IMR-90 (cell line): ENCODE results near the gene TMC8. TPM values are rescaled to one million over a fixed set of nuclear protein-coding genes. Genes with fewer than 3 reads are reported as not detected.

Experiments used
- ATAC-seq: fragments of 200-7000 bp; cut with Tn5 transposase; 2 replicates; pipeline ENCODE4 v1.9.1; 2020; ENCODE audit warnings: low read depth, mild to moderate bottlenecking, moderate library complexity
- BruUV-seq: library from RNA; stranded (reverse); fragments of 400-500 nt; replicated peaks from 2 replicates; lab custom pipeline; 2021; lab: Mats Ljungman, UMichigan
- CTCF ChIA-PET: fragments of 300-600 bp; formaldehyde crosslinking; extraction: SDS; loops from one replicate; lab custom pipeline; 2021; ENCODE audit warnings: antibody characterized with exemption; lab: Yijun Ruan, JAX
- POLR2A ChIA-PET: fragments of 300-600 bp; sonication (Branson Sonifier 250); formaldehyde crosslinking; loops from one replicate; lab custom pipeline; 2022; ENCODE audit warnings: antibody characterized with exemption; ENCODE audit not compliant: unreplicated experiment; lab: Charles Lee
- DNase-seq: peaks from one replicate; pipeline ENCODE4 v3.0.0; 2013
- H2AFZ ChIP-seq: replicated peaks from 2 replicates; pipeline ENCODE3; 2013; ENCODE audit warnings: low read length, mild to moderate bottlenecking; ENCODE audit not compliant: poor library complexity
- H2AK5ac ChIP-seq: 2 replicates; pipeline ENCODE4 v1.6.1; 2013; ENCODE audit warnings: low read depth, low read length, inconsistent platforms
- H2AK9ac ChIP-seq: replicated peaks from 2 replicates; pipeline ENCODE3; 2013; ENCODE audit warnings: mild to moderate bottlenecking, low read depth, low read length, moderate library complexity; ENCODE audit not compliant: poor library complexity
- H2BK120ac ChIP-seq: 2 replicates; pipeline ENCODE4 v1.6.1; 2013; ENCODE audit warnings: low read depth, low read length, inconsistent platforms
- H2BK15ac ChIP-seq: 3 replicates; pipeline ENCODE4 v1.6.1; 2013; ENCODE audit warnings: low read depth, low read length, inconsistent platforms
- H2BK20ac ChIP-seq: 2 replicates; pipeline ENCODE4 v1.6.1; 2013; ENCODE audit warnings: low read depth, mild to moderate bottlenecking, inconsistent platforms, low read length, moderate library complexity
- H2BK5ac ChIP-seq: 2 replicates; pipeline ENCODE4 v1.6.1; 2013; ENCODE audit warnings: mild to moderate bottlenecking, low read depth, low read length, inconsistent platforms; ENCODE audit not compliant: poor library complexity, severe bottlenecking
- H3K14ac ChIP-seq: replicated peaks from 2 replicates; pipeline ENCODE4 v1.6.1; 2013; ENCODE audit warnings: low read depth, low read length, inconsistent platforms
- H3K18ac ChIP-seq: 2 replicates; pipeline ENCODE4 v1.6.1; 2013; ENCODE audit warnings: low read depth, low read length, control low read depth
- H3K23ac ChIP-seq: 2 replicates; pipeline ENCODE4 v1.6.1; 2013; ENCODE audit warnings: low read depth, low read length, inconsistent platforms
- H3K27ac ChIP-seq: 2 replicates; pipeline ENCODE4 v1.5.1; 2013; ENCODE audit warnings: mild to moderate bottlenecking, control low read depth, low read length; ENCODE audit not compliant: insufficient read depth
- H3K27me3 ChIP-seq: 2 replicates; pipeline ENCODE4 v1.6.1; 2013; ENCODE audit warnings: low read length; ENCODE audit not compliant: control insufficient read depth, insufficient read depth
- H3K36me3 ChIP-seq: 2 replicates; pipeline ENCODE4 v1.6.1; 2013; ENCODE audit warnings: low read length, mixed read lengths; ENCODE audit not compliant: control insufficient read depth, insufficient read depth
- H3K4ac ChIP-seq: 2 replicates; pipeline ENCODE4 v1.6.1; 2013; ENCODE audit warnings: low read depth, low read length, inconsistent platforms
- H3K4me1 ChIP-seq: 2 replicates; pipeline ENCODE4 v1.6.1; 2013; ENCODE audit warnings: low read length, mixed read lengths; ENCODE audit not compliant: control insufficient read depth, insufficient read depth
- H3K4me2 ChIP-seq: 2 replicates; pipeline ENCODE4 v1.6.1; 2013; ENCODE audit warnings: low read depth, mild to moderate bottlenecking, control low read depth, low read length, moderate library complexity
- H3K4me3 ChIP-seq: 2 replicates; pipeline ENCODE4 v1.5.1; 2013; ENCODE audit warnings: low read depth, mild to moderate bottlenecking, control low read depth, low read length, moderate library complexity; ENCODE audit not compliant: insufficient read depth
- H3K56ac ChIP-seq: 2 replicates; pipeline ENCODE4 v1.6.1; 2013; ENCODE audit warnings: low read length, inconsistent platforms; ENCODE audit not compliant: insufficient read depth; ENCODE audit errors: extremely low read depth
- H3K79me1 ChIP-seq, 2 experiments: 2 replicates each; pipeline ENCODE4 v1.6.1; 2013; ENCODE audit warnings: low read length in 2 of 2, inconsistent platforms in 1 of 2, low read depth in 1 of 2
- H3K9ac ChIP-seq: 2 replicates; pipeline ENCODE4 v1.6.1; 2013; ENCODE audit warnings: low read depth, low read length, control low read depth
- H3K9me1 ChIP-seq: 2 replicates; pipeline ENCODE4 v1.6.1; 2013; ENCODE audit warnings: low read length, inconsistent platforms; ENCODE audit not compliant: insufficient read depth
- H3K9me3 ChIP-seq: 2 replicates; pipeline ENCODE4 v1.6.1; 2013; ENCODE audit warnings: low read length; ENCODE audit not compliant: control insufficient read depth, insufficient read depth
- H4K20me1 ChIP-seq: 2 replicates; pipeline ENCODE4 v1.6.1; 2013; ENCODE audit warnings: low read length, inconsistent platforms; ENCODE audit not compliant: insufficient read depth
- H4K5ac ChIP-seq: 2 replicates; pipeline ENCODE4 v1.6.1; 2013; ENCODE audit warnings: mild to moderate bottlenecking, low read depth, low read length, control low read depth
- H4K8ac ChIP-seq, 2 experiments: 2 replicates each; pipeline ENCODE4 v1.6.1; 2013; ENCODE audit warnings: low read depth in 2 of 2, low read length in 2 of 2, control low read depth in 1 of 2, inconsistent platforms in 1 of 2
- H4K91ac ChIP-seq: 2 replicates; pipeline ENCODE4 v1.6.1; 2013; ENCODE audit warnings: low read depth, low read length, inconsistent platforms; ENCODE audit not compliant: insufficient read depth
- CTCF ChIP-seq: conservative IDR thresholded peaks from 2 replicates; pipeline ENCODE4 v1.5.1; 2012; ENCODE audit warnings: mild to moderate bottlenecking, low read depth, low read length, improper control_type of control experiment
- ELK1 ChIP-seq: fragments of 150-350 bp; IDR thresholded peaks from 2 replicates; pipeline ENCODE4 v1.6.1; 2016; ENCODE audit warnings: low read depth, mild to moderate bottlenecking, low read length, moderate library complexity, borderline replicate concordance
- FOS ChIP-seq: fragments of 150-350 bp; IDR thresholded peaks from 2 replicates; pipeline ENCODE4 v1.6.1; 2016; ENCODE audit warnings: low read depth, low read length
- MAZ ChIP-seq: IDR thresholded peaks from 2 replicates; pipeline ENCODE4 v1.6.1; 2012; ENCODE audit warnings: low read depth, mild to moderate bottlenecking, low read length, improper control_type of control experiment, moderate library complexity, borderline replicate concordance
- MXI1 ChIP-seq: IDR thresholded peaks from 2 replicates; pipeline ENCODE4 v1.6.1; 2012; ENCODE audit warnings: low read depth, mild to moderate bottlenecking, low read length, moderate library complexity, borderline replicate concordance
- RFX5 ChIP-seq: IDR thresholded peaks from 2 replicates; pipeline ENCODE4 v1.8.0; 2012; ENCODE audit warnings: low read depth, mild to moderate bottlenecking, low read length, moderate library complexity
- WGBS, 2 experiments: methylation state at CpG; one replicate each; pipeline versions ENCODE4 v1.1.5 to v1.1.7; 2013; ENCODE audit warnings: missing lambda C conversion rate in 2 of 2; ENCODE audit not compliant: insufficient read length in 1 of 2; ENCODE audit errors: extremely low coverage in 2 of 2; 5-methylcytosine and 5-hydroxymethylcytosine counted together
- dilution Hi-C: fragments of 300-500 bp; cut with HindIII; formaldehyde crosslinking; loops from one replicate; pipeline ENCODE4 v1.14.3; 2018; ENCODE audit warnings: low sequenced_read_pairs; ENCODE audit not compliant: unreplicated experiment
- in situ Hi-C: fragments of 300-500 bp; cut with MboI; formaldehyde crosslinking; loops from 3 replicates; pipeline ENCODE4 v1.14.3; 2019; ENCODE audit warnings: low sequenced_read_pairs, inconsistent platforms, mixed read lengths
- intact Hi-C: fragments of 100-400 bp; cut with micrococcal nuclease; formaldehyde crosslinking; loops from 2 replicates; pipeline ENCODE4 v1.10.0; 2022
- polyA plus RNA-seq, 3 experiments: library from polyadenylated mRNA; depleted of rRNA; stranded (reverse); fragments of >200 nt; gene quantifications; 2 replicates each; pipeline ENCODE4 v1.2.3, GENCODE V29; 2012; ENCODE audit warnings: low replicate concordance in 1 of 3
- total RNA-seq: library from RNA; depleted of rRNA; stranded (reverse); fragments of >200 nt; gene quantifications from 2 replicates; pipeline ENCODE4 v1.2.3, GENCODE V29; 2012

The TMC8 gene
- total and polyA plus RNA-seq, 2 of the 4 experiments (the other 2 are of a cell fraction) = not detected

DNA sequence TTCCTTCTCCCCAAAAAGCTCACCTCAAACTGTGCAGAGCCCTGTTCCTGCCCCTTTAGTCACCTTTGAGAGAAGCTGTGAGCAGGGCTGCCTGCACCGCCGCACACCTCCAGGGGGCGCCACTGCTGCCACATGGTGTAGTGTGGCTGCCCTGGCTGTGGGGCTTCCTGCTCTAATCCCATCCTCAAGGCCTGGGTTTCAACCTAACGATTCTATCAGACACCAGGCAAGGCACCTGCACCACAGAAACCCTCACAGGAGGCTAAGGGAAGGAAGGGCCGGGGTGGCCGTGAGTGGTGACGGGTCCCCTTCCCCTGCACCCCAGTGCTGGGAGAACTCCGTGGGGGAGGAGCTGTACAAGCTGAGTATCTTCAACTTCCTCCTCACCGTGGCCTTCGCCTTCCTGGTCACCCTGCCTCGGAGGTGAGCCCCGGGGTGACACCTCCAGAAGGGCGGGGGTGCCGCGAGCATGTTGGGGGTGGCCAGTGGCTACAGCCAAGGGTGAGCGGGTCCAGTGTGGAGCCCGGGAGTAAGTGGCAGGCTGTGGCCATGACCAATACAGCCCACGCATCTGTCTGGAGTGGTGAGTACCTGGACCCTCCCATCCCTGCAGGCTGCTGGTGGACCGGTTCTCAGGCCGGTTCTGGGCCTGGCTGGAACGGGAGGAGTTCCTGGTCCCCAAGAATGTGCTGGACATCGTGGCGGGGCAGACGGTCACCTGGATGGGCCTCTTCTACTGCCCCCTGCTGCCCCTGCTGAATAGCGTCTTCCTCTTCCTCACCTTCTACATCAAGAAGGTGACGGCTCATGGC is 7.0 kb downstream of the TMC8 start:
- Histone ChIP-seq H2BK120ac (no peak overlapping the region), H3K9ac (no peak overlapping the region), H3K4me1 (no peaks in the 10 kb centered on the region), H2AK9ac (no peak overlapping the region), H2BK15ac (no peak overlapping the region), H3K79me1 (no peaks in the 10 kb centered on the region), H3K14ac (no peak overlapping the region), H3K36me3 (no peaks in the 10 kb centered on the region), H4K5ac (no peak overlapping the region), H4K8ac (no peak overlapping the region), H4K20me1 (no peaks in the 10 kb centered on the region), H3K27me3 (peaks cover 29% of the 10 kb centered on the region; the same call in 1 of the 2 replicates), H3K4me2 (no peak overlapping the region), H3K4ac (no peak overlapping the region), H2AK5ac (no peak overlapping the region), H2BK5ac (no peak overlapping the region), H3K9me3 (no peaks in the 10 kb centered on the region), H3K56ac (no peak overlapping the region), H3K23ac (no peak overlapping the region), H4K91ac (no peak overlapping the region), H2AFZ (peak overlapping the region; percentile 29), H3K18ac (no peak overlapping the region), H2BK20ac (no peak overlapping the region), H3K27ac (no peak overlapping the region), H3K4me3 (no peak overlapping the region), H3K9me1 (no peaks in the 10 kb centered on the region)
- 75% methylated on average over 2 of the region's 26 CpGs; no CpG with 5 or more reads in 1 of the 2 experiments for WGBS, 2 experiments
- dilution Hi-C loops = no loop called here
- in situ Hi-C loops = no loop called here
- BruUV-seq = no TSS peak
- intact Hi-C loops = no loop called here
- ChIA-PET CTCF (interaction anchor here (0.5 kb wide), 1 partner anchor 16 kb away, joined by 3 read pairs; no protein-coding TSS in a partner anchor), POLR2A (no interaction called here)
- TF ChIP-seq CTCF = 0 out of 2 replicates have a peak, but pooled peaks have one; percentile 13
- no peak for TF ChIP-seq ELK1
- no peak for TF ChIP-seq FOS
- TF ChIP-seq MAZ = no peak
- TF ChIP-seq RFX5 = no peak
- no peak for TF ChIP-seq MXI1
- ATAC-seq (no peak), DNase-seq (no peak)
